Ishikawa (cell line): ENCODE measurements around the gene CSNK1G1.

ENCODE experiments used
- CEBPB ChIP-seq: IDR thresholded peaks from 2 replicates; pipeline ENCODE4 v1.6.1; 2012
- CREB1 ChIP-seq: IDR thresholded peaks from 2 replicates; pipeline ENCODE4 v1.6.1; 2012; ENCODE audit warnings: low read depth
- EGR1 ChIP-seq: IDR thresholded peaks from 2 replicates; pipeline ENCODE4 v1.6.1; 2012
- EP300 ChIP-seq: IDR thresholded peaks from 2 replicates; pipeline ENCODE4 v1.6.1; 2012; ENCODE audit warnings: borderline replicate concordance
- FOXM1 ChIP-seq: IDR thresholded peaks from 2 replicates; pipeline ENCODE4 v1.6.1; 2012; ENCODE audit warnings: low read depth, borderline replicate concordance
- NFIC ChIP-seq: IDR thresholded peaks from 2 replicates; pipeline ENCODE4 v1.6.1; 2012
- RAD21 ChIP-seq: IDR thresholded peaks from 2 replicates; pipeline ENCODE4 v1.6.1; 2012; ENCODE audit warnings: low read depth
- TAF1 ChIP-seq: IDR thresholded peaks from 2 replicates; pipeline ENCODE4 v1.6.1; 2012; ENCODE audit warnings: low read depth, mild to moderate bottlenecking
- TCF12 ChIP-seq: IDR thresholded peaks from 2 replicates; pipeline ENCODE4 v1.6.1; 2012; ENCODE audit warnings: low read depth
- TEAD4 ChIP-seq: IDR thresholded peaks from 2 replicates; pipeline ENCODE4 v1.6.1; 2012
- YY1 ChIP-seq: IDR thresholded peaks from 2 replicates; pipeline ENCODE4 v1.6.1; 2012; ENCODE audit warnings: low read depth
- ZBTB7A ChIP-seq: IDR thresholded peaks from 2 replicates; pipeline ENCODE4 v1.6.1; 2012; ENCODE audit warnings: low read depth
- TF ChIP-seq, protein P1 (sequence below): IDR thresholded peaks from 2 replicates; pipeline ENCODE4 v1.6.1; 2012
- TF ChIP-seq, protein P2 (sequence below): IDR thresholded peaks from 2 replicates; pipeline ENCODE4 v1.6.1; 2012; ENCODE audit warnings: low read depth, mild to moderate bottlenecking
- TF ChIP-seq, protein P3 (sequence below): IDR thresholded peaks from 2 replicates; pipeline ENCODE4 v1.6.1; 2012

Gene CSNK1G1

DNA sequence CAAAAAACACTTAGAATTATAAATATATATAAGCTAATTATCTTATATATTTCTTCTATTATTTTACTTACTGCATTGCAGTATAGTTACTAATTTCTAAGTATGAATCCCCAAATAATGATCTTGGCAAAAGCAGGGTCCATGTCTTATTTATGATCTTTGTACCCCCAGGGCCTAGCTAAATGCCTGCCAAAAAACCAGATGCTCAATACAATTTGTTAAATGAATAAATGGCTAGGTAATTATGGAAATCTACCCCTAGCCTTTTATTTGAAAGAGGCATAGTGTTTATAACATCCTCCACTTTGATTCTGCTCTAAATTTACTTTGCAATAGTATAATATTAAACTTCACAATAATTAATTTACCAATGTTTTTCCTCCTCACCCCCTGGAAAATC is 69.5 kb downstream of the CSNK1G1 start:
- TF ChIP-seq TCF12 (no peak), YY1 (no peak)

DNA sequence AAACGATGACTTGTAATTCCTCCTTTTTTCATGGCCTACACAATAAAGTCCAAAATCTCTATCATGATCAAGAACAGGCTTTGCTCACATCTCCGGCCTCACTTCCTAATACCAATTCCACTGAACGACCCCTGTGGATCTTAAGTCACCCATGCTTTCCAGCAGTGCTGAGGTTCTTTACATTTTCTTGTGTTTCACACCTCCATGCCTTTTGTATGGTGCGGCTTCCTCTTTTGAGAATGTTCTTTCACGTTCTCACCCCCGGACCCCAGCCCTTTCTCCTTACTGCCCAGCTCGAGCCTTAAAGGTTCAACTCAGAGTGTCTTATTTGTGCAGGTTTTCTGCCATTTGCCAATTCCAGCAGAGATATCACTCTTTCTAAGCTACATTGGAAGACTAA is 70.1 kb downstream of the CSNK1G1 start:
- TF ChIP-seq, protein P1, sequence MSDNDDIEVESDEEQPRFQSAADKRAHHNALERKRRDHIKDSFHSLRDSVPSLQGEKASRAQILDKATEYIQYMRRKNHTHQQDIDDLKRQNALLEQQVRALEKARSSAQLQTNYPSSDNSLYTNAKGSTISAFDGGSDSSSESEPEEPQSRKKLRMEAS: no peak
- TF ChIP-seq EGR1 (no peak), YY1 (no peak), CREB1 (no peak), EP300 (no peak), TAF1 (no peak), TEAD4 (no peak), FOXM1 (no peak), TCF12 (no peak), ZBTB7A (no peak), NFIC (no peak), RAD21 (no peak), CEBPB (no peak)
- TF ChIP-seq, protein P2, sequence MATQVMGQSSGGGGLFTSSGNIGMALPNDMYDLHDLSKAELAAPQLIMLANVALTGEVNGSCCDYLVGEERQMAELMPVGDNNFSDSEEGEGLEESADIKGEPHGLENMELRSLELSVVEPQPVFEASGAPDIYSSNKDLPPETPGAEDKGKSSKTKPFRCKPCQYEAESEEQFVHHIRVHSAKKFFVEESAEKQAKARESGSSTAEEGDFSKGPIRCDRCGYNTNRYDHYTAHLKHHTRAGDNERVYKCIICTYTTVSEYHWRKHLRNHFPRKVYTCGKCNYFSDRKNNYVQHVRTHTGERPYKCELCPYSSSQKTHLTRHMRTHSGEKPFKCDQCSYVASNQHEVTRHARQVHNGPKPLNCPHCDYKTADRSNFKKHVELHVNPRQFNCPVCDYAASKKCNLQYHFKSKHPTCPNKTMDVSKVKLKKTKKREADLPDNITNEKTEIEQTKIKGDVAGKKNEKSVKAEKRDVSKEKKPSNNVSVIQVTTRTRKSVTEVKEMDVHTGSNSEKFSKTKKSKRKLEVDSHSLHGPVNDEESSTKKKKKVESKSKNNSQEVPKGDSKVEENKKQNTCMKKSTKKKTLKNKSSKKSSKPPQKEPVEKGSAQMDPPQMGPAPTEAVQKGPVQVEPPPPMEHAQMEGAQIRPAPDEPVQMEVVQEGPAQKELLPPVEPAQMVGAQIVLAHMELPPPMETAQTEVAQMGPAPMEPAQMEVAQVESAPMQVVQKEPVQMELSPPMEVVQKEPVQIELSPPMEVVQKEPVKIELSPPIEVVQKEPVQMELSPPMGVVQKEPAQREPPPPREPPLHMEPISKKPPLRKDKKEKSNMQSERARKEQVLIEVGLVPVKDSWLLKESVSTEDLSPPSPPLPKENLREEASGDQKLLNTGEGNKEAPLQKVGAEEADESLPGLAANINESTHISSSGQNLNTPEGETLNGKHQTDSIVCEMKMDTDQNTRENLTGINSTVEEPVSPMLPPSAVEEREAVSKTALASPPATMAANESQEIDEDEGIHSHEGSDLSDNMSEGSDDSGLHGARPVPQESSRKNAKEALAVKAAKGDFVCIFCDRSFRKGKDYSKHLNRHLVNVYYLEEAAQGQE: no peak
- TF ChIP-seq, protein P3, sequence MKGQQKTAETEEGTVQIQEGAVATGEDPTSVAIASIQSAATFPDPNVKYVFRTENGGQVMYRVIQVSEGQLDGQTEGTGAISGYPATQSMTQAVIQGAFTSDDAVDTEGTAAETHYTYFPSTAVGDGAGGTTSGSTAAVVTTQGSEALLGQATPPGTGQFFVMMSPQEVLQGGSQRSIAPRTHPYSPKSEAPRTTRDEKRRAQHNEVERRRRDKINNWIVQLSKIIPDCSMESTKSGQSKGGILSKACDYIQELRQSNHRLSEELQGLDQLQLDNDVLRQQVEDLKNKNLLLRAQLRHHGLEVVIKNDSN: no peak

DNA sequence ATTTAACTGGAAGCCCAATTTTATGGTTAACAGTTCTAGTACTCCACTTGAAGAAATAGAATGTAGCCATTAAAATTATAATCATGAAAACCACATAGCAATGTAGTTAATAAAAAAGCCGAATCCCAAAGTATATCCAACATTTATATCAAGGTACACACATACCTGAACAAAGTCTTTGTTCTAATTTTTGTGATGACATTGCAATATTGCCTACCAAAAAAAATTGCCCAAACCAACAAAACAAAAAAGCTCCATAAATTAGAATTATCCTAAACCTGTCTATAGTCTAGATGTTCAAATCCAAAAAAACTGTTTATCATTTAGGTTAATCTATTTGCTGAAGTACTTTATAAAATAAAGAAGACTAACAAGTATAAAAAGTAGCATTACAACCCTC is 70.8 kb downstream of the CSNK1G1 start:
- no peak for TF ChIP-seq RAD21
- TF ChIP-seq, protein P1: no peak
- no peak for TF ChIP-seq ZBTB7A
- TF ChIP-seq CREB1: no peak
- no peak for TF ChIP-seq TAF1
- no peak for TF ChIP-seq YY1
- no peak for TF ChIP-seq TEAD4
- TF ChIP-seq EGR1: no peak
- TF ChIP-seq, protein P3: no peak
- TF ChIP-seq NFIC: no peak
- TF ChIP-seq CEBPB: no peak
- TF ChIP-seq TCF12: no peak
- no peak for TF ChIP-seq EP300
- TF ChIP-seq, protein P2: no peak
- no peak for TF ChIP-seq FOXM1

DNA sequence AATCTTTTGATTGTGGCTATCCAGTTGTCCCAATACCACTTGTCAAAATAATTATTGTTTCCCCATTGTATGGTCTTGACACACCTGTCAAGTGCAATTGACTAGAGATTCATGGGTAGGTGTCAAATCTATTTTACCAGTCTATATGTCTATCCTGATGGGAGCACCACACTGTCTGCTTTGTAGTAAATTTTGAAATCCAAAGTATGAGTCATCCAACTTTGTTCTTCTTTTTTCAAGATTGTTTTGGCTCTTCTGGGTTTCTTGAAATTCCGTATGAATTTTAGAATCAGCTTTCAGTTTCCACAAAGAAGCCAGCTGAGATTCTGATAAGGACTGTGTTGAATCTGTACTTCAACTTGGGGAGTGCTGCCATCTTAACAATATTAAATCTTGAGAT is 71.9 kb downstream of the CSNK1G1 start:
- TF ChIP-seq YY1: no peak
- no peak for TF ChIP-seq EGR1
- no peak for TF ChIP-seq ZBTB7A
- TF ChIP-seq EP300: no peak
- TF ChIP-seq, protein P1: no peak
- TF ChIP-seq TEAD4: no peak
- TF ChIP-seq, protein P3: no peak
- TF ChIP-seq TCF12: no peak
- TF ChIP-seq TAF1: no peak
- no peak for TF ChIP-seq FOXM1
- no peak for TF ChIP-seq CEBPB
- TF ChIP-seq CREB1: no peak

DNA sequence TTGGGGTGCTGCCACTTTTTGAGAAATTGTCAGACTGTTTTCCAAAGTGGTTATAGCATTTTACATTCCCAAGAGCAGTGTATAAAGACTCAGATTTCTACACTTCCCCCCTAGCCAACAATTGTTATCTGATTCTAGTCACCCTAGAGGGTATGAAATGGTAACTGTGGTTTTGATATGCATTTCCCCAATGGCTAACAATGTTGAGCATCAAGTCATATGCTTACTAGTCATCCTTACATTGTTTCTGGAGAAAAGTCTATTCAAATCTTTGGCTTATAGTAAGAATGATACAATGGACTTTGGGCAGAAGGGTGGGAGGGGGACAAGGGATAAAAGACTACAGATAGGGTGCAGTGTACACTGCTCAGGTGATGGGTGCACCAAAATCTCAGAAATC is 73.3 kb downstream of the CSNK1G1 start:
- TF ChIP-seq TAF1: no peak
- TF ChIP-seq, protein P1: no peak
- no peak for TF ChIP-seq TEAD4
- no peak for TF ChIP-seq FOXM1
- TF ChIP-seq RAD21: no peak
- TF ChIP-seq, protein P2: no peak
- TF ChIP-seq TCF12: no peak
